ENCODE results near the gene MCF2. TPM values are rescaled to one million over a fixed set of nuclear protein-coding genes. Genes with fewer than 3 reads are reported as not detected.

The MCF2 gene
- polyA plus RNA-seq, 1 of the 3 experiments (the other 2 are of a cell fraction) = 0.05 TPM

- no peak for DNase-seq
- Histone ChIP-seq H3K4me3 (ENCODE audit: low read depth in 2 of 2, low read length in 1 of 2) (no peak overlapping the region), H3K36me3 (replicated peaks in 1 of 2; ENCODE audit: control insufficient read depth in 1 of 2, insufficient read depth in 2 of 2, low read length in 1 of 2) (no peaks in the 10 kb centered on the region), H3K27ac (ENCODE audit: low read depth in 2 of 2, low read length in 1 of 2) (no peak overlapping the region), H3K79me2 (ENCODE audit: insufficient read depth) (no peaks in the 10 kb centered on the region), H3K4me1 (ENCODE audit: control insufficient read depth in 1 of 2, insufficient read depth in 2 of 2, low read depth in 1 of 2, low read length in 1 of 2) (no peaks in the 10 kb centered on the region), H3K4me2 (no peak overlapping the region), H3K9me3 (no peaks in the 10 kb centered on the region), H2AFZ (ENCODE audit: low read depth) (no peak overlapping the region), H3K9me2 (no peaks in the 10 kb centered on the region), H3K27me3 (ENCODE audit: insufficient read depth) (no peaks in the 10 kb centered on the region), H4K20me1 (ENCODE audit: insufficient read depth) (no peaks in the 10 kb centered on the region), H3F3A (replicated peaks; ENCODE audit: insufficient read depth) (no peaks in the 10 kb centered on the region), H3K9ac (no peak overlapping the region)
- TF ChIP-seq MEF2A (IDR thresholded peaks at IDR 0.05; ENCODE audit: borderline replicate concordance, low read depth) (no peak), PBX3 (IDR thresholded peaks at IDR 0.05) (no peak), IRF3 (IDR thresholded peaks at IDR 0.05; ENCODE audit: low read depth, low read length) (no peak), RXRA (IDR thresholded peaks at IDR 0.05; ENCODE audit: borderline replicate concordance, low read depth) (no peak), JUND (IDR thresholded peaks at IDR 0.05) (no peak), ELF1 (IDR thresholded peaks at IDR 0.05) (no peak), GABPA (IDR thresholded peaks at IDR 0.05; ENCODE audit: low read depth) (no peak), NFIC (IDR thresholded peaks at IDR 0.05; ENCODE audit: borderline replicate concordance) (no peak), CTCF (IDR thresholded peaks at IDR 0.05) (no peak), GATA2 (CRISPR knock-in tag; IDR thresholded peaks at IDR 0.05) (no peak), POLR2AphosphoS5 (IDR thresholded peaks at IDR 0.05; ENCODE audit: low read depth, low read length) (no peak), FOXJ3 (CRISPR knock-in tag; IDR thresholded peaks at IDR 0.05) (no peak), SIN3A (IDR thresholded peaks at IDR 0.05; ENCODE audit: borderline replicate concordance, low read depth, low read length) (no peak), ZBTB33 (IDR thresholded peaks at IDR 0.05; ENCODE audit: borderline replicate concordance, low read depth) (no peak), SMC3 (IDR thresholded peaks at IDR 0.05; ENCODE audit: low read depth, low read length) (no peak), FOXM1 (IDR thresholded peaks at IDR 0.05; ENCODE audit: low read depth) (no peak), YY1 (IDR thresholded peaks at IDR 0.05; ENCODE audit: low read depth) (no peak), USF2 (IDR thresholded peaks at IDR 0.05; ENCODE audit: borderline replicate concordance, low read depth, low read length) (no peak), RFX5 (IDR thresholded peaks at IDR 0.05; ENCODE audit: low read length) (no peak), FOSL2 (IDR thresholded peaks at IDR 0.05; ENCODE audit: borderline replicate concordance, low read depth) (no peak)
- ChIA-PET CTCF (no interaction called here), POLR2A (no interaction called here)
- 0% methylated on average over 3 of the region's 3 CpGs for WGBS (ENCODE audit: low lambda C conversion rate)
Measured at GRCh38 chrX:139544591-139544990, 163.4 kb downstream of the MCF2 start.
